ENCODE results near the gene ST7L. TPM values are rescaled to one million over a fixed set of nuclear protein-coding genes. Genes with fewer than 3 reads are reported as not detected.

The ST7L gene, protein sequence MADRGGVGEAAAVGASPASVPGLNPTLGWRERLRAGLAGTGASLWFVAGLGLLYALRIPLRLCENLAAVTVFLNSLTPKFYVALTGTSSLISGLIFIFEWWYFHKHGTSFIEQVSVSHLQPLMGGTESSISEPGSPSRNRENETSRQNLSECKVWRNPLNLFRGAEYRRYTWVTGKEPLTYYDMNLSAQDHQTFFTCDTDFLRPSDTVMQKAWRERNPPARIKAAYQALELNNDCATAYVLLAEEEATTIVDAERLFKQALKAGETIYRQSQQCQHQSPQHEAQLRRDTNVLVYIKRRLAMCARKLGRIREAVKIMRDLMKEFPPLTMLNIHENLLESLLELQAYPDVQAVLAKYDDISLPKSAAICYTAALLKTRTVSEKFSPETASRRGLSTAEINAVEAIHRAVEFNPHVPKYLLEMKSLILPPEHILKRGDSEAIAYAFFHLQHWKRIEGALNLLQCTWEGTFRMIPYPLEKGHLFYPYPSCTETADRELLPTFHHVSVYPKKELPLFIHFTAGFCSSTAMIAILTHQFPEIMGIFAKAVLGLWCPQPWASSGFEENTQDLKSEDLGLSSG
- 10 to 100 TPM; 16.5 to 37.1 (median 27.8) TPM for total RNA-seq

GRCh38 chr1:112618721-112619517 is at the start of gene ST7L:
Gene ST7L, minus strand, starts transcription at chr1:112619141. Its CDS starts 28 bp downstream, at chr1:112619113.
- Histone ChIP-seq H3K4me3 (peak within 1 kb of the TSS; percentile 93 to 95), H3K27ac (peak within 1 kb of the TSS; percentile 96 to 98), H3K4me1 (peaks cover 0 to 10% of the 10 kb centered on the region in 2 donors), H3K36me3 (no peaks in the 10 kb centered on the region), H3K27me3 (no peaks in the 10 kb centered on the region), H3K9me3 (no peaks in the 10 kb centered on the region)
- TF ChIP-seq CTCF (IDR thresholded peaks at IDR 0.05) (no peak), POLR2A (IDR thresholded peaks at IDR 0.05) (no peak)
- intact Hi-C loops (cut with DNase I; ENCODE audit: low total_unique reads) = loop anchor here (10.0 kb wide), 1 partner anchor 86 kb away; the partner anchor contains the start of gene RHOC
- DNase-seq = peak; percentile 67 to 71

DNA sequence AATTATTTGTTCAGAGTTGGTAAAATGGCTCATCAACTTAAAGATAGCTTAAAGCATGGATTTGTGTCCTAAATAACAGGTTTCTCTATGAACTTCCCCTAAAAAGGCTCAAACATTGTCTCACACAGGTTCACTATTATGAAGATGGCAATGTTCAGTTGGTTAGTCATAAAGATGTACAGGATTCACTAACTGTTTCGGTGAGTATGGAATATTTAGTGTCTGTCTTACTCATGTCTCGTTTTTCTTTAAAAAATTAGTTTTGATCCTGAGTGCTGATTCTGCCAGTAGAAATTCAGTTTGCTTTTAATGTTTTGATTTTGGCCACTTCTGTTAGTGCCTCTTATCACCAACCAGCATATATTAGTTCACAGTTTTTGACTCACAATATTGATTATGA is 48.0 kb upstream of the ST7L start:
- H3K4me3 ChIP-seq = no peak overlapping the region
- H3K27me3 ChIP-seq = no peaks in the 10 kb centered on the region
- no peak overlapping the region for H3K27ac ChIP-seq
- H3K9me3 ChIP-seq = no peaks in the 10 kb centered on the region
- intact Hi-C loops (cut with DNase I; ENCODE audit: low total_unique reads) = no loop called here
- H3K36me3 ChIP-seq = no peaks in the 10 kb centered on the region
- TF ChIP-seq POLR2A (IDR thresholded peaks at IDR 0.05) (no peak), CTCF (IDR thresholded peaks at IDR 0.05) (no peak)
- DNase-seq = no peak
- H3K4me1 ChIP-seq = no peaks in the 10 kb centered on the region

- intact Hi-C loops (cut with DNase I; ENCODE audit: low total_unique reads) = no loop called here
These were observed 46.9 kb upstream of the ST7L start for GRCh38 chr1:112665857-112666256.

DNA sequence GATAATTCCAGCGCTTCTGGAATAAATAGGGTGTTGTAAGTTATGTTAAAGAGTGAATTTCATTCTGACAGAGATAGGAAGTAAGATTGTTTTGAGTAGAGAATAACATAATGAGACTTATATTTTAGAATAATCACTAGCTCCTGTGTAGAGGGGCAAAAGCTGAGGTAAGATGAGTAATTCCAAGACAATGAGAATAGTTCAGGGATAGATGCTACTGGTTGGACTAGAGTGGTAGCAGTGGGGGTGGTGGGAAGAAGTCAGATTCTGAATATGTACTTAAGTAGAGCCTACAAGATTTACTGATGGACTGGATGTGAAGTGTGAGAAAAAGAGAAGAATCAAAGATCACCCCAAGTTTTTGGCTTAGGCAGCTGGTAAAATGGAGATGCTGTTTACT is 32.3 kb upstream of the ST7L start:
- H3K36me3 ChIP-seq = no peaks in the 10 kb centered on the region

More at GRCh38 chr1:112665857-112666256, 46.9 kb upstream of the ST7L start:
- no peaks in the 10 kb centered on the region for H3K36me3 ChIP-seq
- no peaks in the 10 kb centered on the region for H3K27me3 ChIP-seq
- TF ChIP-seq POLR2A (IDR thresholded peaks at IDR 0.05) (no peak), CTCF (IDR thresholded peaks at IDR 0.05) (no peak)
- no peak overlapping the region for H3K27ac ChIP-seq
- no peaks in the 10 kb centered on the region for H3K9me3 ChIP-seq
- H3K4me1 ChIP-seq = no peaks in the 10 kb centered on the region
- DNase-seq = no peak
- H3K4me3 ChIP-seq = no peak overlapping the region

More for the DNA sequence above, 32.3 kb upstream of the ST7L start:
- intact Hi-C loops (cut with DNase I; ENCODE audit: low total_unique reads) = no loop called here
- no peak for DNase-seq
- no peak overlapping the region for H3K4me3 ChIP-seq
- no peak for TF ChIP-seq POLR2A (IDR thresholded peaks at IDR 0.05)
- TF ChIP-seq CTCF (IDR thresholded peaks at IDR 0.05) = no peak
- H3K27me3 ChIP-seq = no peaks in the 10 kb centered on the region
- H3K4me1 ChIP-seq = no peaks in the 10 kb centered on the region
- H3K9me3 ChIP-seq = no peaks in the 10 kb centered on the region
- H3K27ac ChIP-seq = no peak overlapping the region

Data from uterus (tissue), 4 donors.